HepG2 (cell line): ENCODE measurements around the gene SNX22. TPM values are rescaled to one million over a fixed set of nuclear protein-coding genes. Genes with fewer than 3 reads are reported as not detected.

Experiments
- ATAC-seq: fragments of 200-7000 bp; cut with Tn5 transposase; 3 replicates; pipeline ENCODE4 v1.9.1; 2020; ENCODE audit warnings: mild to moderate bottlenecking, moderate library complexity
- BruUV-seq: library from RNA; stranded (reverse); fragments of 400-500 nt; replicated peaks from 2 replicates; lab custom pipeline; 2021; lab: Mats Ljungman, UMichigan
- CTCF ChIA-PET: fragments of 300-600 bp; formaldehyde crosslinking; extraction: SDS; loops from one replicate; lab custom pipeline; 2021; ENCODE audit warnings: low total read pairs, inconsistent platforms, low intra/inter-chr PET ratio; lab: Yijun Ruan, JAX
- POLR2A ChIA-PET: fragments of 350-600 bp; sonication (Branson Sonifier 250); formaldehyde crosslinking; loops from one replicate; lab custom pipeline; 2020; ENCODE audit warnings: antibody characterized with exemption, inconsistent platforms; lab: Yijun Ruan, JAX
- DNase-seq: peaks from one replicate; pipeline ENCODE4 v3.0.0-alpha.2; 2015; ENCODE audit warnings: low spot score
- FAIRE-seq: peaks from 3 replicates; lab custom pipeline; 2011; peaks lifted over from hg19 to GRCh38; lab: Jason Lieb, UNC
- H2AFZ ChIP-seq: one replicate; pipeline ENCODE4 v1.6.1; 2011; ENCODE audit warnings: low read length, inconsistent platforms
- H3K27ac ChIP-seq: fragments of 300-600 bp; 3 replicates; pipeline ENCODE4 v1.8.0; 2011; ENCODE audit warnings: mixed run types, mild to moderate bottlenecking, mixed read lengths, low read length, inconsistent platforms; ENCODE audit not compliant: insufficient read depth; ENCODE audit errors: extremely low read length
- H3K27me3 ChIP-seq, 2 experiments: fragments of 200-600 bp in 1 of 2; 2 replicates in 1 of 2; 3 replicates in 1 of 2; pipeline versions ENCODE4 v1.6.0 to v1.8.0; 2011; ENCODE audit warnings: low read length in 2 of 2, mild to moderate bottlenecking in 2 of 2, moderate library complexity in 2 of 2, inconsistent platforms in 1 of 2; ENCODE audit not compliant: insufficient read depth in 2 of 2, control insufficient read depth in 1 of 2
- H3K36me3 ChIP-seq, 2 experiments: fragments of 200-600 bp in 1 of 2; replicated peaks in 1 of 2; 2 replicates in 1 of 2; 3 replicates in 1 of 2; pipeline versions ENCODE4 v1.5.1 to v1.8.0; 2011; ENCODE audit warnings: low read length in 2 of 2, inconsistent platforms in 1 of 2; ENCODE audit not compliant: insufficient read depth in 2 of 2, control insufficient read depth in 1 of 2
- H3K4me1 ChIP-seq: 2 replicates; pipeline ENCODE4 v1.5.1; 2012; ENCODE audit warnings: low read length, inconsistent platforms; ENCODE audit not compliant: insufficient read depth
- H3K4me2 ChIP-seq: 2 replicates; pipeline ENCODE4 v1.6.0; 2011; ENCODE audit warnings: low read depth, low read length, inconsistent platforms
- H3K4me3 ChIP-seq, 3 experiments: fragments of 200-600 bp in 1 of 3; sonication (generic), shearing (Covaris generic) in 1 of 3; replicated peaks in 1 of 3; 2 replicates each; pipeline ENCODE4 v1.5.1; 2011 to 2016; ENCODE audit warnings: low read length in 3 of 3, inconsistent platforms in 2 of 3, low read depth in 2 of 3, mild to moderate bottlenecking in 2 of 3, control low read depth in 1 of 3, mixed read lengths in 1 of 3; ENCODE audit not compliant: insufficient read depth in 1 of 3
- H3K79me2 ChIP-seq: one replicate; pipeline ENCODE4 v1.6.1; 2011; ENCODE audit warnings: low read length, inconsistent platforms; ENCODE audit not compliant: insufficient read depth
- H3K9ac ChIP-seq: 2 replicates; pipeline ENCODE4 v1.6.0; 2011; ENCODE audit warnings: mild to moderate bottlenecking, low read depth, low read length, inconsistent platforms; ENCODE audit not compliant: insufficient read depth
- H3K9me3 ChIP-seq: 2 replicates; pipeline ENCODE4 v1.5.1; 2012; ENCODE audit warnings: mild to moderate bottlenecking, low read length
- H4K20me1 ChIP-seq: 2 replicates; pipeline ENCODE4 v1.6.0; 2011; ENCODE audit warnings: inconsistent platforms, mild to moderate bottlenecking, low read length, moderate library complexity; ENCODE audit not compliant: insufficient read depth
- MIER2 ChIP-seq: IDR thresholded peaks from 2 replicates; pipeline ENCODE4 v1.6.1; 2016; ENCODE audit warnings: missing biosample characterization, missing genetic modification reagents
- MLLT10 ChIP-seq: sonication (generic); formaldehyde crosslinking; IDR thresholded peaks from 2 replicates; pipeline ENCODE4 v1.4.0; 2020; ENCODE audit warnings: missing genetic modification reagents
- PHF8 ChIP-seq: sonication (generic); formaldehyde crosslinking; IDR thresholded peaks from 2 replicates; pipeline ENCODE4 v1.5.0; 2020; ENCODE audit warnings: missing genetic modification reagents
- PPARG ChIP-seq: conservative IDR thresholded peaks from 2 replicates; pipeline ENCODE4 v1.6.1; 2016; ENCODE audit warnings: missing biosample characterization, missing genetic modification reagents
- TGIF2 ChIP-seq: IDR thresholded peaks from 2 replicates; pipeline ENCODE4 v1.6.1; 2016; ENCODE audit warnings: control low read depth, missing compliant biosample characterization
- ZNF20 ChIP-seq: sonication (generic); formaldehyde crosslinking; IDR thresholded peaks from 2 replicates; pipeline ENCODE4 v1.4.0; 2020; ENCODE audit warnings: mild to moderate bottlenecking, moderate library complexity, missing genetic modification reagents
- ZNF607 ChIP-seq: sonication (generic); formaldehyde crosslinking; IDR thresholded peaks from 2 replicates; pipeline ENCODE4 v1.5.1; 2020; ENCODE audit warnings: missing genetic modification reagents, mild to moderate bottlenecking, borderline replicate concordance
- WGBS: methylation state at CpG from one replicate; pipeline ENCODE4 v1.1.6; 2017; ENCODE audit warnings: low lambda C conversion rate; 5-methylcytosine and 5-hydroxymethylcytosine counted together
- in situ Hi-C: cut with HindIII; loops from 2 replicates; pipeline ENCODE4 v1.10.0; 2017; ENCODE audit warnings: low pct_unique_long_range_greater_than_20kb; ENCODE audit not compliant: extremely low pct_ligation_motif_present
- intact Hi-C: fragments of 100-400 bp; cut with micrococcal nuclease; formaldehyde crosslinking; loops from one replicate; pipeline ENCODE4 v1.10.0; 2022; ENCODE audit not compliant: unreplicated experiment
- polyA plus RNA-seq, 8 experiments: library from polyadenylated mRNA; depleted of rRNA in 3 of 8; stranded (reverse) in 7 of 8; unstranded in 1 of 8; fragments of >200 nt; fragmentation: Illumina TruSeq in 4 of 8; extraction: Trizol in 4 of 8; gene quantifications; 2 replicates each; pipeline versions ENCODE4 v1.2.1 to v1.2.3, GENCODE V29; 2011 to 2016; ENCODE audit warnings: low read depth in 4 of 8, missing spikeins in 1 of 8, mixed read lengths in 1 of 8; ENCODE audit not compliant: insufficient read depth in 1 of 8
- total RNA-seq, 5 experiments: library from RNA; depleted of rRNA; stranded (reverse); fragments of >200 nt; fragmentation: Illumina TruSeq; extraction: Trizol; gene quantifications; 2 replicates each; pipeline ENCODE4 v1.2.3, GENCODE V29; 2016; ENCODE audit warnings: low read depth in 1 of 5
- TF ChIP-seq, protein P1 (sequence below): fragments of 450-650 bp; IDR thresholded peaks from 2 replicates; pipeline ENCODE4 v1.6.1; 2016

The SNX22 gene
- total and polyA plus RNA-seq, 2 of the 13 experiments (the other 11 are each of a cell fraction or from before 2014, with no cell fraction given): 2.3 to 5.5 TPM

GRCh38 chr15:64107337-64107736, 44.2 kb upstream of the SNX22 start:
- FAIRE-seq: no peak
- TF ChIP-seq PPARG (no peak), ZNF20 (CRISPR knock-in tag) (no peak), MLLT10 (CRISPR knock-in tag) (no peak), ZNF607 (CRISPR knock-in tag) (no peak), MIER2 (CRISPR knock-in tag) (no peak), TGIF2 (no peak), PHF8 (CRISPR knock-in tag) (no peak)
- TF ChIP-seq, protein P1, sequence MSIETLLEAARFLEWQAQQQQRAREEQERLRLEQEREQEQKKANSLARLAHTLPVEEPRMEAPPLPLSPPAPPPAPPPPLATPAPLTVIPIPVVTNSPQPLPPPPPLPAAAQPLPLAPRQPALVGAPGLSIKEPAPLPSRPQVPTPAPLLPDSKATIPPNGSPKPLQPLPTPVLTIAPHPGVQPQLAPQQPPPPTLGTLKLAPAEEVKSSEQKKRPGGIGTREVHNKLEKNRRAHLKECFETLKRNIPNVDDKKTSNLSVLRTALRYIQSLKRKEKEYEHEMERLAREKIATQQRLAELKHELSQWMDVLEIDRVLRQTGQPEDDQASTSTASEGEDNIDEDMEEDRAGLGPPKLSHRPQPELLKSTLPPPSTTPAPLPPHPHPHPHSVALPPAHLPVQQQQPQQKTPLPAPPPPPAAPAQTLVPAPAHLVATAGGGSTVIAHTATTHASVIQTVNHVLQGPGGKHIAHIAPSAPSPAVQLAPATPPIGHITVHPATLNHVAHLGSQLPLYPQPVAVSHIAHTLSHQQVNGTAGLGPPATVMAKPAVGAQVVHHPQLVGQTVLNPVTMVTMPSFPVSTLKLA: no peak
- TF ChIP-seq, all 625 proteins: peak for 0
- no peaks in the 10 kb centered on the region for H3K27me3 ChIP-seq
- H3K4me1 ChIP-seq: peaks cover 47% of the 10 kb centered on the region
- no peak overlapping the region for H3K4me2 ChIP-seq
- peaks cover 12% of the 10 kb centered on the region for H4K20me1 ChIP-seq
- H2AFZ ChIP-seq: no peak overlapping the region
- intact Hi-C loops: no loop called here
- no peak for DNase-seq
- no peaks in the 10 kb centered on the region for H3K9me3 ChIP-seq
- in situ Hi-C loops: no loop called here
- no TSS peak for BruUV-seq
- ATAC-seq: no peak
- no peak overlapping the region for H3K9ac ChIP-seq
- ChIA-PET CTCF (no interaction called here), POLR2A (interaction anchor here (1.2 kb wide), 1 partner anchor 13 kb away, joined by 4 read pairs; the partner anchor contains the start of gene CIAO2A)
- no peak overlapping the region for H3K27ac ChIP-seq
- peaks cover 1 to 5% of the 10 kb centered on the region in 2 experiments; a peak in 2 of 5 replicates for H3K36me3 ChIP-seq
- 100% methylated on average over 1 of the region's 1 CpG for WGBS
- H3K79me2 ChIP-seq: peaks cover 95% of the 10 kb centered on the region
- H3K4me3 ChIP-seq: no peak overlapping the region
